Limb (tissue), 2 donors: ENCODE measurements around the gene OR10G2.
"Not testable (repeated sequence)": the region's sequence is repeated elsewhere in the genome, so short reads cannot be mapped to it uniquely, and the experiment has no call there.

Experiments used
- DNase-seq, 2 donors: peaks; one replicate each; pipeline ENCODE4 v3.0.0-alpha.2; 2016; ENCODE audit errors: extremely low spot score in 2 of 2

The OR10G2 gene, protein sequence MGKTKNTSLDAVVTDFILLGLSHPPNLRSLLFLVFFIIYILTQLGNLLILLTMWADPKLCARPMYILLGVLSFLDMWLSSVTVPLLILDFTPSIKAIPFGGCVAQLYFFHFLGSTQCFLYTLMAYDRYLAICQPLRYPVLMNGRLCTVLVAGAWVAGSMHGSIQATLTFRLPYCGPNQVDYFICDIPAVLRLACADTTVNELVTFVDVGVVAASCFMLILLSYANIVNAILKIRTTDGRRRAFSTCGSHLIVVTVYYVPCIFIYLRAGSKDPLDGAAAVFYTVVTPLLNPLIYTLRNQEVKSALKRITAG

DNA sequence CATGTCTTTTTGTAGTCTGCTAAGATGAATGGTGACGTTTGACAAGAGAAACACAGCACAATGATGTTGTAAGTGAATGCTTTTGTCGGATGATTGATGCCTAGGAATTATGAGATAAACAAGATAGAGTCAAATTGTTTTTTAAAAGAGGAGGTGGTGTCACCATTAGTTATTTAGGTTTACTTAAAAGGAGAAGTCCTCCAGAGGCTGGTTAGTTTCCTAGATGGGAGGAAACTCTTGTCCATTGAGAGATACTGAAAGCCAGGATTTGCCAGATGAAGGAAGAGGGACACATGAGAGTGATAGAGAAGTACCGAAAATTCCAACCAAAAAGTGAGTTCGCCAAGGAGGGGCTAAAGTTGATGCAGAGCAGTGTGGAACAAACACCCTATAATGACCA is at the start of gene OR10G2:
TSS of gene OR10G2 (minus strand) at position 101 of the 400 bp plus-strand sequence. CDS start at position 3, 98 bp downstream.
- DNase-seq: no peak

DNA sequence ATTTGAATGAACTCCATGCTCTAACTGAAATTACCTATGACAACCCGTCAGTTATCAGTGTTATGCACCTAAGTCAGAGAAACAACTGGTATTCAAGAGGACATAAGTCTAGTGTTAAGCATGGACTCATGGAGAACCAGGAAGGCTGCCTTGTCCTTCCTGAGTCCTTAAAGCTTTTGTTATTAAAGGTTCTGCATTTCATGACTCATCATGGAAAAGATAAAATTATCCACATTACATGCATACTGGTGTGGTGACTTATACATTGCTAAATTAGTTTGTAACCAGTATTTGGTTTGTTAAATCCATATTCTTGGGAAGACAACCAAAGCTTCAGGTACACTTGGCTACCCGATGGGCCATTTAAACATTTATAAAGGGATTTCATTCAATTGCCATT is 45.3 kb upstream of the OR10G2 start:
- no peak for DNase-seq

DNA sequence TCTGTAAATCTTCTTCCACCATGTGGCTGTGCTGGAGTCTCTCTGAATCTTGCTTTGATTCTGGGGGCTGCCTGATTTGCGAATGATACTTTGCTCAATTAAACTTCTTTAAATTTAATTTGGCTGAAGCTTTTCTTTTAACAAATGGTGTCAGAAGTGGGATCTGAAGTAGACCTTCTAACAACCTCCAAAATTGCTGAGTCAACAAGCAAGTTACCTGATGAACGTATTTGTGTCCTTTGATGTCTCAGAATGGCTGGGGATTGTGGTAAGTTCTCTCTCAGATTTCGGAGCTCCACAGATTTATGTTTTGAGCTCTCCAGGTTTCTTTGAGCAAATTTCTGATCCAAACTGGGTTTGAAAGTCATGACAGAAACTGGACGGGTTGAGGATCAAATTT is 40.8 kb upstream of the OR10G2 start:
- no peak for DNase-seq

DNA sequence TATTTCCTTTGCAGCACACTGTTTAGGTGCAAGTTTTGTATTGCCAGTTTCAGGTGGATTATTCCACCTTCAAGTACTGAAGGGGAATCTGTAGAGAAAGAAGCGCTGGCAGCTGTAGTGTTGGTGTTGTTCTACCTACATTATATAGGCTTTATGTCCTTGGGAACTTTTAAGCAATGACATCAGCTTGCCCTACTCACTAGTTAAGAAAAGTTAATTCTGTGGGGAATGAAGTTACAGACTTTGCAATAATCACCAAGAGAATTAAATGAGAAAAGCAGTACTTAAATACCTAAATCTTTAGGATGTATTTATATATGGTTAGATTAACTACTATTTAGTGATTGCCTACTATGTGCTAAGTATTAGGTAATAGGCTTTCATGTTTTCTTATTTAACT is 39.0 kb upstream of the OR10G2 start, which contains the start of gene OR4E1:
TSS of gene OR4E1 (minus strand) at position 101 of the 400 bp plus-strand sequence. CDS start 2,883 bp downstream, outside the sequence.
- no peak for DNase-seq

DNA sequence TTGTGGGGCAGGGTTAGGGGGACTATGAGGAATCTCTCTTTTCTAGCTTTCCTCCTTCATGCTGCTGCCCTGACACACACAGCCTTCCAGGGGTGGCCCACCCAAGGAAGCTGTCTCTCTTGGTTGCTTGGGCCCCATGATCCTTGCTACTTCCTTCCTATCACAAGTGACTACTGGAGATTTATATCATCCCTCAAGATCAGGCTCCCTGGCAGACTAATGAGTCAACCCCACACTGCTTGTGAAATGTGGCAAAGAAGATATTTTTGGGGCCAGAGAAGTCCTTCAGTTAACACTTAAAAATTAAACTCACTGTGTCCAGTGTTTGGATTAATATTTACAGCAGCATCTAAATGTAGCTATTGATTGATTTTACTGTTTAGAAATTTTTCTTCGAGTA is 37.4 kb upstream of the OR10G2 start:
- no peak for DNase-seq

DNA sequence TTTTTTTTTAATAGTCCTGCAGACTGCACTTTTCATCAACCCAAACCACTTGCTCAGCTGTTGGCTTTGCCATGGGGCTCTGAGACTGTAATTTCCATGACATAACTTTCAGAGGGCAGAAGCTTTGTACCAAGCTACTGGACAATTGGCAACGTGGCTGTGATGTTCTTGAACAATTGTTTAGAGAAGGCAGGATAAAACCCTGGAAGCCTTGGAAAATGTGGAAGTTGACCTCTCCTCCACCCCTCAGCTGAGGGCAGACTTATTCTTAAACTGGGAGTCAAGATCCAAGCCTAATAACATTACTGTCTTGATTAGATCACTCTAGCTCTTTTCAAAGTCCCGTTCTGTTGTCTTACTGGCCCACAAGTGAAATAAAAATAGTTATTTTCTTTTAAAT is 36.6 kb upstream of the OR10G2 start:
- no peak for DNase-seq

DNA sequence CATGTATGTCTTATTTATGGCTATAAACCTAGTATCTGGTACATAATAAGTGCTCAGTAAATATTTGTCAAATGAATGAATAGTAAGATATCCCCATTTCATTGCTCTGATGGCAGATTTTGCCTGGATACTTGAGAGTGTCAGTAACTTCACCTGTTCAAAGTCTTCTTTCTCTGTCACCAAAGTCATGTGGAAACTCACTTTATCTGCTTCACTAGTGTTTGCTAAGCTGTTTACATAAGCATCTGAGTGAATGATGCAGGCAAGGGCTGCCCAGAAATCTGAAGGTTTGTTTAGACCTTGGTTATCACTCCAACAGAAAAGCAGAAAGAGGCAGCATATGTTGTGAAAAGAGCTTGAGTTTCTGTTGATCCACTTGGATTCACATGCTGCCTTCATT is 34.5 kb upstream of the OR10G2 start:
- DNase-seq: no peak

DNA sequence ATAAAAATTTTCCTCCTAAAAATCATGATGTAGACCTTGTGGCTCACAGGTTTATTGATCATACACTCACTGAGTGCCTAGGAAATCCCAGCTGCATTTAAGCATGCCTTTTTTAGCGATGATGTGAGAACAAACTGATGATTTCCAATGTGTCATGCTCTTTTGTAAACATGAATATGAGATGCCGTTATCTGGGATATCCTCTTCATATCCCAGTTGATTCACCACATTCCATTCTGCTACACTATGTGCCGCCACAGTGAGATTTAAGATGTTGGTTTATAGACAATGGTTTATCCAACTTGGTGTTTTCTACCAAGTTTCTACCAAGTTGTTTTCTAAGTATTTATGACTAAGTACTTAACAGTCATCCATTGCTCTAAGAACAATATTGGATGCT is 33.6 kb upstream of the OR10G2 start:
- DNase-seq: no peak

DNA sequence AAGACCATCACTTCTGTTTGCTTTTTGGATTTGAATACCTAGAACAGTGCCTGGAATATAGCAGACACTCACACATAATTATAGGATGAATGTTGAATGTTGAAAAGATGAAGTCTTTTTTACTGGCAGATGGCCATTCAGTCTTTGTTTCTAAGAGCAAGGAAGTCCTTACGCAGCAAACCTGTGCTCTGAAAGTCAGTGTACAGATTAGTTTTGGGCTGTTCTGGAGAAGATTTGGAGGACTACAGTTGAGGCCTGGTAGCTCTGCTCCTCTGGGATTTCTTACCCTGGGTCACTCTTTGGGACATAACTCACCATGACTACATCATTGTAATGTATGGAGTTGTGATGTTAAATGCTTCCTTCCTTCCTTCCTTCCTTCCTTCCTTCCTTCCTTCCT is 22.2 kb upstream of the OR10G2 start:
- DNase-seq: no peak

DNA sequence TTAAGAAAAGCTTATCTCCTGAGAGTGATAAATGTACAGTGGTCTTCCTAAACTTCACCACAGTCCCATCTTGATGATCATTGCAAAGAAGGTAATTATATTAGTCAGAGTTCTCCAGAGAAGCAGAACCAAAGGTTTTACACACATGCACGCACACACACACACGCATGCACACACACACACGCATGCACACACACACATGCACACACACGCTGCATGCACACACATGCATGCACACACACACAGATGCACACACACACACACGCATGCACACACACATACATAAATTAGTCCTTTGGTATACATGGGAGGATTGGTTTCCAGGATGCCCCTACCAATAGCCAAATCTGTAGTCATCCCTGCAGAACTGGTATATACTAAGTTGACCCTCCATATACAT is 19.5 kb upstream of the OR10G2 start:
- DNase-seq: no peak

DNA sequence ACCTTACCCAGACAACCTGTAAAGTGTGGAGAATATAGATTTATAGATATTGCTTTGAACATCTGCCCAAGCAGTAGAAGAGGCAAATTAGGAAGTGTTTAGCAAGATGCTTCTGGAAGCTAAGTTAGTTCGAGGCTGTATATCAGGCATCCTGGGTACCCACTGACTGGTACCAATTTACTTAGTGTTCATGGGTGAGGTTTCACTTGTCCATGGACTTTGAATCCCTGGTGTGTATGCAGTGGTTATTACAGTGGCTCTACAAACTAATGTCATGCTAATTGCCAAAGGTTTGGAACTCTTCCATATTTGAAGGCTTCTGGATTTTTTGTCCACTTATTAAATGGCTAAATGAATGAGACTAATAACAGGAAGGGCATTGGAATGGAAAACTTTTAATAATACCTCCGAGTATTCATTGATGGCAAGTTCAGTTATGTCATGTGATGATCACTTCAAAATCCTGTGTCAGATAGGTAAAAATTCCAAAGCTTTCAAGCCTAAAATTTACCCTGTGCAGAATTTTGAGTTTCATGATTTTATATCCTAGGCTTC is 18.7 kb upstream of the OR10G2 start, which contains the start of gene OR4E2:
TSS of gene OR4E2 (plus strand) at position 505 of the 555 bp plus-strand sequence. CDS start 11,248 bp downstream, outside the sequence.
- no peak for DNase-seq

DNA sequence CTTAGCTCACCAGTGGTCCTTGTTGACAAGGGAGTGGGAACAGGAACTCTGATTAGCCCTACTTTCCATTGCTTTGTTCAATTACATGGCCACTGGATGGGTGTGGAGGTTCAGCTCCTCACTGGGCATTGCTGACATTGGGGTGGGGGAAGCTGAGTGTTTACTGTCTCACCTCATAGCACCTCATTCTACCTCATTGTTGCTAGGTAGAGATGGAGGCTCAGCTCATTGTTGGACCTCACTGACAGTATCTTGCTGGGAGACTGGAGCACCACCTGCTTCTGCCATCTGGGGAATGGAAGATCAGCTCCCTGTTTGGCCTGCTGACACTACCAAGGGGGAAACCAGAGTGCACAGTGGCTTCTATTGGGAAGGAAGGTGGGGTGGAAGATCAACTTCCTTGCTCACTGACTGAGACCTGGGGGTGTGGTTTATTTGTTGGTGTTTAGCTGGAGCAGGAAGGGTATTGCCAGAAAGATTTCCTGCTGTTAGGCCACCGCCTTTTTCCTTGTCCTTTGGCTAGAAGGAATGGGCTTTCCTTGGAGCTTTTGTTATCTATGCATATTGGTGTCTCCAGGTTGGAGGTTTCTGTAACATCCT is 17.6 kb upstream of the OR10G2 start:
- DNase-seq: no peak

DNA sequence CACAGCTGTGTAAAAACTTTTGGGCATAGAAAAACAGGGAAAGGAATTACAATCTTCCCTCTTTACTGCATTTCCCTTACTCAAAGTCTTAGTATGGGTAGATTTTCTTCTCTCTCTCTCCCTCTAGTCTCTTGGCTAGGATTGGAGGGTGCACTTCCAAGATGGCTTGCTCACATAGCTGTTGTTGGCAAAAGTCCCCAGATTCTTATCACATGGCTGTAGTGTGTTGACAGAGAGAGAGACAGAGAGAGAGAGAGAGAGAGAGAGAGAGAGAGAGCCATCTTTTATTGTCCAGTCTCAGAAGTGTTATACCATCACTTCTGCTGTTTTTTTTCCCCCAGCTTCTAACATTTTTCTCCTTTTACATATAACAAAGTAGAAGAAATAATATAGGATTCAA is 12.6 kb upstream of the OR10G2 start:
- DNase-seq: no peak

DNA sequence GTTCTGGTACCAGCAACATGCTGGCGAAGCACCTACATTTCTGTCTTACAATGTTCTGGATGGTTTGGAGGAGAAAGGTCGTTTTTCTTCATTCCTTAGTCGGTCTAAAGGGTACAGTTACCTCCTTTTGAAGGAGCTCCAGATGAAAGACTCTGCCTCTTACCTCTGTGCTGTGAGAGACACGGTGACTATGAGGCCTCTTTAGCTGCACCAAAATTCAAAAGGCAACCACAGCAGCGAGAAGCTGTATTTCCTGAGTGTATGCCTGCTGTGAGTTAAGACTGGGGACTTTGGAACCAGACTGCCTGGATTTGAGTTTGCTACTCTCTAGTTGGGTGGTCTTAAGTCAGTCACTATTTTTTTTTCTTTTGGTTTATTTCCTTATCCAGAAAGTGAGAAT is 8.7 kb upstream of the OR10G2 start:
- DNase-seq: no peak

DNA sequence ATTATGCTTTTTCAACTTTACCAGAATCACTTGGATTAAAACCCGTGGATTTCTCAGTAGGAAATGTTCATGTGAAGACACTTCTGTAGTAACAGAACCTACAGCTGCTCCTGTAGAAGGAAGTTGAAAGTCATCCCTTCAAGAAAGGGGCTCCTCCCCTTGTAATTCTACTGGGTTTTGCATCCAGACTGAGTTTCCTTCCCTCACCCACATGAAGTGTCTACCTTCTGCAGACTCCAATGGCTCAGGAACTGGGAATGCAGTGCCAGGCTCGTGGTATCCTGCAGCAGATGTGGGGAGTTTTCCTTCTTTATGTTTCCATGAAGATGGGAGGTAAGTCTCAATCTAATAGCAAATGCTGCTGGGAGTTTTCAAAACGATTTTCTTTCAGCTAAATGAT is 7.9 kb upstream of the OR10G2 start:
- DNase-seq: no peak

DNA sequence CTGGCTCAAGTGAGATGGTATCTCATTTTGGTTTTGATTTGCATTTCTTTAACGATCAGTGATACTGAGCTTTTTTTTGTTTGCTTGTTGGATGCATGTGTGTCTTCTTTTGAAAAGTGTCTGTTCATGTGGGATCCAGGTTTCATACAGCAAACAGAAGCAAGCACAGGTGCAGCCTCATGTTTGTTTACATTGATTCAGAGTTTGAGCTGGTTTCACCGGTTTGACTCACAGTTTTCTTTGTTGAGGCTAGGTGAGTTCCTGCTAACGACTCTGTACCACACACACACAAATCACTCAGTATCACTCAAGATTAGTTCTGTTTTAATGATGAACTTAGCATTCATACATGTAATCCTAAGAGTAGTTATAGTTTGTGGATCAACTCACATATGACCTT is 3.7 kb downstream of the OR10G2 start:
- DNase-seq: no peak

DNA sequence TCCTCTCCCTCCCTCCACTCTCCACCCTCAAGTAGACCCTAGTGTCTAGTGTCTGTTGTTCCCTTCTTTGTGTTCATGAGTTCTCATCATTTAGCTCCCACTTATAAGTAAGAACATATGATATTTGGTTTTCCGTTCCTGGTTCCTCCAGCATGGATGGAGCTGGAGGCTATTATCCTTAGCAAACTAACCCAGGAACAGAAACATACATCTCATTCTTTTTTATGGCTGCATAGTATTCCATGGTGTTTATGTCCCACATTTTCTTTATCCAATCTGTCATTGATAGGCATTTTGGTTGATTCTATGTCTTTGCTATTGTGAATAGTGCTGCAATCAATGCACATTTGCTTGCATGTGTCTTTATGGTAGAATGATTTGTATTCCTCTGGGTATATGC is 4.2 kb downstream of the OR10G2 start:
- not testable (repeated sequence) for DNase-seq

DNA sequence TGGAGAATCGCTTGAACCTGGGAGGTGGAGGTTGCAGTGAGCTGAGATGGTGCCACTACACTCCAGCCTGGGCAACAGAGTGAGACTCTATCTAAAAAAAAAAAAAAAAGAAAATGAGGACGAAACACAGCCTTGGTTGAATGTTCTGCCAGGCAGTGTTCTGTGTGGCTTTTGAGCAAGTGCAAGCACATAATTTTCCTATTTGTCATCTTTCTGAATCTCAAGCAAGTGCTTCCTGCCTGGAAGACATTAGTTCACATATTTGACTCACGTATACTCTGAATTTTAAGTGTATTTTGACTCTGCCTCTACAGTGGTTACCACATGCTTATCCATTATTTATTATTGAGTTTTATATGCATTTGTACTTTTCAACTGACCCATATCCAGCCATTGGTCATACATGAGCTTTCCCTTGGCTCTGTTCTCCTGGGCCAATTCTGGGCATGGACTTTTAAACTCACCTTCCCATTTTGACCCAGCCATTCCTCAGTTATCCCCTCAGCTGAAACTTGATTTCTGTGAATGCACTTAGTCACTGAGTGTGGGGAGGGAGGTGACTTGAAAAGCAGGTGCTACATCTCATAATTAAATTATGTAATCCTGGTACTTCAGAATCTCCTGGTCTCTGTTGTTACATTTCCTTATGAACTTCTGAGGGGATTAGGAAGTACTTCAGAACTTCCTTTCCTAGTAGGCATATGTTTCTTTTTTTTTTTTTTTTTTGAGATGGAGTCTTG is 8.1 kb downstream of the OR10G2 start:
- DNase-seq: no peak

DNA sequence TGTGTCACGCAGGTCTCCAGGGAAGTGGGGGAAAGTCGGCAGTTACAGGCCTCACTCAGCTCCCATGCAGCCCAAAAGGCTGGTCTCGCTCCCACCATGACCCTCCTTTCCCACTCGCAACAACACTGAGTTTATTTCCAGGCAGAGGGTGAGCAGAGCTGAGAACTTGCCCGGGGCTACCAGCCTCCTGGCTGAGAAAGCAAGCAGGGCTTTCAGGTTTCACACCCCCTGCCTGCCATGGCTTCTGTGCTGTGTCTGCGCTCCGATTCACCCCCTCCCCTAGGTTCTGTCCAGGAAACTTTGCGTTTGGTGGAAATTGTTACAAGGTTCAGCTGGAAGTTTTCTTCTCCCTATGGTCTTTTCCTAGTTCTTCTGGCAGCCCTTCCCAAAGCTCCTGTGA is 17.1 kb downstream of the OR10G2 start:
- no peak for DNase-seq

DNA sequence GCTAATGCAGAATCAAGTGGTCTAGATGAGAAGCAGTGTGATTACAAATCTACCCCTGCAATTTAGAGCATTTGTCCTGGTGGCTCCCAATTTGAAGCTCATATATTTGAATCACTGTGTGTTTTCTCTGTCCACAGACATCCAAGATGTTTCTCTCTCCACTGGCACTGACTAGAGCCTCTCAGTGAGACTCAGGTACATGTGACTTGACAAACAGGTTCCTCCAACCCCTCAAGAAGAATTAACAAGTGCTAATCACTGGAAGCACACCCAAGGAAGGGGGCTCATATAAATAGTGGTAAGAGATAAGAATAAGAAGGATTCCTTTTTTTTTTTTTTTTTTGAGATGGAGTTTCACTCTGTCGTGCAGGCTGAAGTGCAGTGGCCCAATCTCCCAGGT is 20.5 kb downstream of the OR10G2 start:
- no peak for DNase-seq

DNA sequence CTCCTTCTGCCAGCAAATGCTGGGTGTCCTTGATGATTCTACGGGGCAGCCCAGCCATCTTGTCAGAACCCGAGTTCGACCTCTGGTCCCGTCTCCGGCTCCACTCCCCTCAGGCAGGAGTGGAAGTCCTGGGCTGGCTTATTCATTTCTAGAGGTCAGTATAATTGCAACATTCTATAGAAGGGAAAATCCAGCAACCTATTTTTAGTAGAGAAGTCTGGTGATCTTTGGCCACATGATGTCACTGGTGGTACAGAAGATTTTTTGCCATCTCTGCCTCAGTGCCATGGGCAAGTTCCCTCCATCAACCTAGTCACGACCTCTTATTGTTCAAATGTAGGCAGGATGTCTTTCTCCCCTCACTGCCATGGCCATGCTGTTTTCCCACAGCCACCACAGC is 22.4 kb downstream of the OR10G2 start:
- DNase-seq: no peak

DNA sequence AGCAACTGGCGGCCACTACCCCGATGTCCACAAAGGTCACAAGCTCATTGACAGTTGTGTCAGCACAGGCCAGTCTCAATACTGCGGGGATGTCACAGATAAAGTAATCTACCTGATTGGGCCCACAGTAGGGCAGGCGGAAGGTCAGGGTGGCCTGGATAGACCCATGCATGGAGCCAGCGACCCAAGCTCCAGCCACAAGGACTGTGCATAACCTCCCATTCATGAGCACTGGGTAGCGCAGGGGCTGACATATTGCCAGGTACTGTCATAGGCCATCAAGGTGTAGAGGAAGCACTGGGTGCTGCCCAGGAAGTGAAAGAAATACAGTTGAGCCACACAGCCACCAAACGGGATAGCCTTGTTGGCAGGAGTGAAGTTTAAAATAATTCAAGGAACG is 32.6 kb downstream of the OR10G2 start:
- DNase-seq: not testable (repeated sequence)
